Upper lobe of right lung (tissue), 1 donor: Measurements from ENCODE around the gene SLC28A3. TPM values are rescaled to one million over a fixed set of nuclear protein-coding genes. Genes with fewer than 3 reads are reported as not detected.

Source experiments
- ATAC-seq: fragments of 200-7000 bp; cut with Tn5 transposase; one replicate; pipeline ENCODE4 v1.9.1; 2020; ENCODE audit warnings: mild to moderate bottlenecking, moderate library complexity
- DNase-seq: peaks from one replicate; pipeline ENCODE4 v3.0.0-alpha.2; 2020
- H3K27ac ChIP-seq: fragments of 200-600 bp; one replicate; pipeline ENCODE4 v1.8.0; 2022
- H3K27me3 ChIP-seq: fragments of 200-600 bp; one replicate; pipeline ENCODE4 v1.8.0; 2022; ENCODE audit warnings: mild to moderate bottlenecking
- H3K36me3 ChIP-seq: fragments of 200-600 bp; one replicate; pipeline ENCODE4 v1.8.0; 2022
- H3K4me1 ChIP-seq: fragments of 200-600 bp; one replicate; pipeline ENCODE4 v1.8.0; 2022
- H3K4me3 ChIP-seq: fragments of 200-600 bp; one replicate; pipeline ENCODE4 v1.8.0; 2022; ENCODE audit warnings: mild to moderate bottlenecking
- H3K9me3 ChIP-seq: fragments of 200-600 bp; one replicate; pipeline ENCODE4 v1.8.0; 2022
- CTCF ChIP-seq: fragments of 200-600 bp; IDR thresholded peaks from one replicate; pipeline ENCODE4 v1.8.0; 2022; ENCODE audit warnings: antibody characterized with exemption
- intact Hi-C: fragments of 100-400 bp; cut with DNase I; formaldehyde crosslinking; loops from one replicate; pipeline ENCODE4 v1.11.0; 2022
- total RNA-seq: library from RNA; stranded (reverse); fragmentation: NEBNext Ultra II Directional; extraction: Animal tissue kit (Norgen Biotek cat#: 25700); gene quantifications from one replicate; pipeline ENCODE4 v1.2.1, GENCODE V29; 2021
- donor health status: DM: no; HTN: yes; CAD: no; lungs with severe emphysema.

SLC28A3 gene
- total RNA-seq, 1 donor from 2014 or later = 1.6 TPM

GRCh38 chr9:84238652-84239051, 101.9 kb downstream of the SLC28A3 start:
- no peaks in the 10 kb centered on the region for H3K27me3 ChIP-seq
- intact Hi-C loops = no loop called here
- H3K36me3 ChIP-seq = no peaks in the 10 kb centered on the region

GRCh38 chr9:84235511-84235910, 105.0 kb downstream of the SLC28A3 start:
- intact Hi-C loops = no loop called here
- DNase-seq = no peak

More at GRCh38 chr9:84238652-84239051, 101.9 kb downstream of the SLC28A3 start:
- no peak overlapping the region for H3K4me3 ChIP-seq
- no peaks in the 10 kb centered on the region for H3K4me1 ChIP-seq
- ATAC-seq (no peak), DNase-seq (no peak)
- no peaks in the 10 kb centered on the region for H3K9me3 ChIP-seq
- H3K27ac ChIP-seq = no peak overlapping the region
- no peak for TF ChIP-seq CTCF

GRCh38 chr9:84230355-84231145, 110.0 kb downstream of the SLC28A3 start:
- intact Hi-C loops = no loop called here
- ATAC-seq (no peak), DNase-seq (no peak)

More at GRCh38 chr9:84235511-84235910, 105.0 kb downstream of the SLC28A3 start:
- TF ChIP-seq CTCF = no peak
- no peak for ATAC-seq
- H3K36me3 ChIP-seq = no peaks in the 10 kb centered on the region
- H3K9me3 ChIP-seq = no peaks in the 10 kb centered on the region
- no peak overlapping the region for H3K4me3 ChIP-seq
- H3K27ac ChIP-seq = no peak overlapping the region
- no peaks in the 10 kb centered on the region for H3K27me3 ChIP-seq
- no peaks in the 10 kb centered on the region for H3K4me1 ChIP-seq

GRCh38 chr9:84229191-84229590, 111.4 kb downstream of the SLC28A3 start:
- no peaks in the 10 kb centered on the region for H3K27me3 ChIP-seq
- DNase-seq = no peak
- H3K9me3 ChIP-seq = no peaks in the 10 kb centered on the region
- H3K4me3 ChIP-seq = no peak overlapping the region
- H3K4me1 ChIP-seq = no peaks in the 10 kb centered on the region
- no peak for TF ChIP-seq CTCF
- H3K36me3 ChIP-seq = no peaks in the 10 kb centered on the region
- intact Hi-C loops = no loop called here
- H3K27ac ChIP-seq = no peak overlapping the region
- ATAC-seq = no peak

More at GRCh38 chr9:84230355-84231145, 110.0 kb downstream of the SLC28A3 start:
- TF ChIP-seq CTCF = no peak
- H3K4me1 ChIP-seq = no peaks in the 10 kb centered on the region
- no peak overlapping the region for H3K27ac ChIP-seq
- no peaks in the 10 kb centered on the region for H3K9me3 ChIP-seq
- H3K27me3 ChIP-seq = no peaks in the 10 kb centered on the region
- no peak overlapping the region for H3K4me3 ChIP-seq
- H3K36me3 ChIP-seq = no peaks in the 10 kb centered on the region

GRCh38 chr9:84228130-84228720, 112.3 kb downstream of the SLC28A3 start:
- DNase-seq (no peak), ATAC-seq (no peak)
- intact Hi-C loops = no loop called here
- Histone ChIP-seq H3K4me1 (no peaks in the 10 kb centered on the region), H3K27ac (no peak overlapping the region), H3K27me3 (no peaks in the 10 kb centered on the region), H3K9me3 (no peaks in the 10 kb centered on the region), H3K4me3 (no peak overlapping the region), H3K36me3 (no peaks in the 10 kb centered on the region)
- no peak for TF ChIP-seq CTCF
